GM18511 (cell line): ENCODE measurements around the gene LRRFIP1.

ENCODE experiments used
- ATAC-seq: cut with Tn5 transposase; IDR thresholded peaks from one replicate; pipeline ENCODE4 v1.9.1; 2021; ENCODE audit warnings: mild to moderate bottlenecking, moderate library complexity; ENCODE audit not compliant: unreplicated experiment

The LRRFIP1 gene

GRCh38 chr2:237816531-237816930, 189.1 kb downstream of the LRRFIP1 start:
- ATAC-seq = no peak

GRCh38 chr2:237818066-237818473, 190.7 kb downstream of the LRRFIP1 start:
- no peak for ATAC-seq

- no peak for ATAC-seq
These were observed 191.8 kb downstream of the LRRFIP1 start for GRCh38 chr2:237819231-237819630.

- no peak for ATAC-seq
These were observed 193.0 kb downstream of the LRRFIP1 start for GRCh38 chr2:237820421-237820820.

GRCh38 chr2:237823544-237823943, 196.2 kb downstream of the LRRFIP1 start:
- no peak for ATAC-seq

- no peak for ATAC-seq
These were observed 196.7 kb downstream of the LRRFIP1 start for GRCh38 chr2:237824085-237824484.

- ATAC-seq = no peak
These were observed 200.1 kb downstream of the LRRFIP1 start for GRCh38 chr2:237827421-237827987.
